Posterior vena cava (tissue), 2 donors: Measurements from ENCODE around the gene UNC119. TPM values are rescaled to one million over a fixed set of nuclear protein-coding genes. Genes with fewer than 3 reads are reported as not detected.

Experiments
- DNase-seq: peaks from one replicate; pipeline ENCODE4 v3.0.0-alpha.2; 2020; ENCODE audit warnings: low spot score
- intact Hi-C, 2 donors: fragments of 100-400 bp; cut with DNase I; formaldehyde crosslinking; loops; one replicate each; pipeline versions ENCODE4 v1.14.1 to v1.14.2; 2022 to 2023
- total RNA-seq, 2 donors: library from RNA; stranded (reverse); fragmentation: NEBNext Ultra II Directional; extraction: Animal tissue kit (Norgen Biotek cat#: 25700); gene quantifications; one replicate each; pipeline ENCODE4 v1.2.1, GENCODE V29; 2021
- donor health status: DM: yes; HTN: yes; CAD: no.
- donor health status: DM: yes; HTN: yes; CAD: no.

The UNC119 gene
- total RNA-seq, 2 donors from 2014 or later, result 12.9 to 15.6 TPM

DNA sequence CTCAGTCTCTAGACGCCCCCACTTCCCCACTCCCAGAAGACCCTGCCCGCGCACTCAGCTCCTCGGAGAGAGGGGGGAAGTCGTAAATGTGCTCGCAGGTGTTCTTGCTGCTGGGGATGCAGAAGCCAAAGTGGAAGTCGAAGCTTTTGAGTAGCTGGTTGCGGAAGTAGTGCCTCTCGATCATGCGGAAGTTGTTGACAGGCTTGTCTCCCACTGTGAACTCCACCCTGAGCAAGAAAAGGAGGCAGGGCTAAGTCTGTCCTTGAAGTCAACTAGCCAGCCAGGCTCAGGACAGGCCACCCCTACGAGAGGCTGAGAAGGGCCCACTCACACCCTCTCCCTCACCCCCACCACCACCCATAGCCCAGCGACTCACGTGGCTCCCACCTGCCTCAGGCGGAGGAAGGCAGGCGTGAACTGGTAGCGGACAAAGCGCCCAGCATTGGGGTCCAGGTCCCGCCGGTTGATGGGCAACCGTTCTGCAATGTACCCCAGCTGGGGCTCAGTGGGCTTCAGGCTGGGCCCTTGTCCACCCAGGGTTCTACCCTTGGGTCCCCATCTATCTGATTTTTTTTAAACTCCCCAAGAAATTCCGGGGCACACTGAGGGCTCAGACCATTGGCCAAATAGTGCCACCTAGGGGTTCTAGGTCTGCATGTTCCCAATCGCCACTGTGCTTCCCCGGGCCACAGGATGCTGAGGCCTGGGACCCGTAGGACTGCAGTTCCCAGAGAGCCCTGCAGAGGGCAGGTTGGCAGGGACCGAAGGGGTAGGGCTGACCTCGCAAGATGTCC, 4.6 kb downstream of the UNC119 start:
- DNase-seq, result peak; percentile 92
- intact Hi-C loops, result no loop called here

DNA sequence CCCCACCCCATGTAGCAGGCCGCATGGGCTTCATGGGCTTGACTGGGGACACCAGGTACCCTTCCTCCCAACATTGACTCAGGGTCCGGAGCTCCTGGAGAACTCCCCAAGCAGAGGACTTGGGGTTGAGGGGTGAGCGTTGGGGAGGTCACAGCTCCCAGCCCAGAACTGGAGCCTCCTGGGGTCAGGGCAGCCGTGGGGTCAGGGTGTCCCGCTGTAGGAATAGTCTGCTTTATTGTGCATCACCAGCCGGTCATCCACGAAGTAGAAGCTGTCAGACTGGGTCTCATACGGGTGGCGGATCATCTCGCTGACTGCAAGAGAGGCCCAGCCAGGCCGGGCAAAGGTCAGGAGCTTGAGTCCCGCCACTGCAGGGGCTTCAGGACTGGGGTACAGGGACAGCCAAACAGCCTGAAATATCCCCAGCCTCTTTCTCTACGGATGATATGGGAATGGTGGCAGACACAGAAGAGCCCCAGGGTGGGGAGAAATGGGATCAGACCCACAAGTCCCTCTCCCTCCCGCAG, 5.3 kb downstream of the UNC119 start:
- intact Hi-C loops, result no loop called here

DNA sequence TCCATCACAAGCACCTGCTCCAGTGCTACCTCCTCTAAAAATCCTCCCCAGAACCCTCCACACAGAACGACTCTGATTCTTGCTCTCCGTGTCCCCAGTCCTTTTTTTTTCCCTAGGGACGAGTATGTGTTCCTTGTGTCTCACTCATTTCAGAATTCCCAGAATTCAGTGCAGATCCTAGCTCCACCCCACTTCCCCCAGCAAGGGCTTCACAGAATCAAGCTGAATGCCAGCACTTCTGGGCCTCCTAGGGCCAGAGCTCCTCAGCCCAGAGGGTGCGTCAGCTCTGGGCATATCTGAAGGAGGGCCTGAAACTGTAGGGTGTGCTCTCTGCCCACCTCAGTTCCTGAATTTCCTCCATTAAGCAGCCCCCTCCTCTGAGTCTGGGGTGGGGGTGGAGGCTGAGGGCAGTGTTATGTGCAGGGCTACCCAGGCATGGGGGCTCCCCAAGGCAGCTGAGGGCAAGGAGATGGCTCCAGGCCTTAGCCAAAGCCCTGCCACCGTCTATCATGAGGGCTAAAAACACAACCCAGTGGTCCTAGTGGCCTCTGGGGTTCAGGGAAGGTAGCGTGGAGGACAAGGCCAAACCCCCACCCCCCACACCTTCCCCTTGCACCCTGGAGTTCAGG, 6.5 kb downstream of the UNC119 start:
- intact Hi-C loops, result no loop called here

More for the DNA sequence above, 5.3 kb downstream of the UNC119 start:
- peak; percentile 51 for DNase-seq

DNA sequence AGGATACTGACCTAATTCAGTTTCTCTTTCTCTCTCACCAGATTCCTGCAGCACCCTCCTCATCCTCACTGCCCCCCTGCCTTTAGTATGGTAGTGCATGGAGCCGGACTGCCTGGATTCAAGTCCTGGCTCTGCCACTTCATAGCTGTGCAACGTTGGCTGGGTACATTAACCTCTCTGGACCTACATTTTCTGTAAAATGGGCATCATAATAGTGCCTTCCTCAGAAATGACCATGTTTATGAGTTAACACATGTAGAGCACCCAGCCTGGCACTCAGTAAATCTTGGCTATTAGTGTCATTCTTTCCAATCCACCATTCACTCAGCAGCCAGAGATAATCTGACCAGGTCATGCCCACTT, 7.3 kb downstream of the UNC119 start:
- intact Hi-C loops, result no loop called here
- peak; percentile 18 for DNase-seq

More for the DNA sequence above, 6.5 kb downstream of the UNC119 start:
- DNase-seq, result peak; percentile 52

DNA sequence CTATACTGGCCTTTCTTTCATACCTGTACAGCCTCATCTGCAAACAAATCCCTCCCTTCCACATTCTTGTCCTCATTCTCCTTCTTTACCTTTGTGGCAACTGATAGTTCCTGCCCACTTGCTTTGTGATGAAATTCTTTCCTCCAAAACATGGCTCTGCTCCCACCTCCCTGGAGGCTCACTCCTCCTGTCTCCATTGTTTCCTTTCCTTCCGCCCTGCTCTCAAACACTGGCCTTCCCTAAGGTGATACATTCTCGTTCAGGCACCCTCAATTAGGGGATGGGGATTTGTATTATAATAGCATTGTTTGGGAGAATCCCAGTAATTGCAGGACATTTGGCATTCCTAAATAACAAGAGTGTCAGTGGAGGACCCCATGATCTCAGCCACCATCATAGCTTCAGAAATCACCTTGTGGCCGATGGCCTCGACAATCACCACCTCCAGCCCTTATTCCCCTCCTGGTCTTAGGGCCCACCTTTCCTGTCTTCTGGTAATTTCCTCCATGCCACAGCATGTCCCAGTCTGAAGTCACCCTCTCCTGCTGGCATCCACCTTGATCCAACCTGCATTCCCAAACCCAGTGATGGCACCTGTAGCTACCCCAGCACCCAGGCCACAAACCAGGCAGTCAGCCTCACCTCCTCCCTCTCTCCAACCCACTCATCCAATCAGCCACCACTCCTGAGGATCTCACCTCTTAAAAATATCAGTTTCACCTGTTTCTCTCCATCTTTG, 7.9 kb downstream of the UNC119 start:
- intact Hi-C loops, result no loop called here
- DNase-seq, result peak; percentile 55

DNA sequence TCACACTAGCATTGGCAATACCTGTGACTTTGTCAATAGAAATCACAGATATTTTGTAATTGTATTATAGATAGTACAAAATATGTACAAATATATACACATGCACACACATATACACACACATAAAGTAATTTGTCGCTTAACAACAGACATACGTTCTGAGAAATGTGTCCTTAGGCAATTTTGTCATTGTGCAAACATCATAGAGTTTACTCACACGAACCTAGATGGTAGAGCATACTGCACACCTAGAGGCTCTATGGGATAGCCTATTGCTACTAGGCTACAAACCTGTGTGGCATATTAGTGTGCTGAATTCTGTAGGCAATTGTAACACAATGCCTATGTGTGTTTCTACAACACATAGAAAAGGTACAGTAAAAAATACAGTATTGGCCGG, 11.0 kb downstream of the UNC119 start:
- intact Hi-C loops, result no loop called here

DNA sequence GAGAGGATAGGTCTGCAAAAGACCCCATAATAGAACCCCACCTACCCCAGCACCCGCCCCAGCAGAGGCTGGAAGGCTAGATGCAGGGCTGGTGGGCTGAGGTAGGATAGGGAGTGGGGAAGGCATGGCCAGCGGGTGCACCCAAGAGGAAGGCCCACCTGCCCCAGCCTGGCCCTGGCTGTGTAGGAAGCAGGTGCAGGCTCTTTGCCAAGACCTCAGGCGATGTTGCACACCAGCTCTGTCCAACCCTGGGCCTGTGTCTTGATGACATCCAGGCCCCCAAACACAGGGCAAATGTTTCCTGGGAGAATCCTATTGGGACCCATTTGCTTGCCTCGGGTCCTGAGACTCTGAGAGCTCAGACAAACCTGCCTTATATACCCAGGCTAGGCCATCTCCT, 12.2 kb downstream of the UNC119 start:
- intact Hi-C loops, result no loop called here
- no peak for DNase-seq

More for the DNA sequence above, 11.0 kb downstream of the UNC119 start:
- no peak for DNase-seq

DNA sequence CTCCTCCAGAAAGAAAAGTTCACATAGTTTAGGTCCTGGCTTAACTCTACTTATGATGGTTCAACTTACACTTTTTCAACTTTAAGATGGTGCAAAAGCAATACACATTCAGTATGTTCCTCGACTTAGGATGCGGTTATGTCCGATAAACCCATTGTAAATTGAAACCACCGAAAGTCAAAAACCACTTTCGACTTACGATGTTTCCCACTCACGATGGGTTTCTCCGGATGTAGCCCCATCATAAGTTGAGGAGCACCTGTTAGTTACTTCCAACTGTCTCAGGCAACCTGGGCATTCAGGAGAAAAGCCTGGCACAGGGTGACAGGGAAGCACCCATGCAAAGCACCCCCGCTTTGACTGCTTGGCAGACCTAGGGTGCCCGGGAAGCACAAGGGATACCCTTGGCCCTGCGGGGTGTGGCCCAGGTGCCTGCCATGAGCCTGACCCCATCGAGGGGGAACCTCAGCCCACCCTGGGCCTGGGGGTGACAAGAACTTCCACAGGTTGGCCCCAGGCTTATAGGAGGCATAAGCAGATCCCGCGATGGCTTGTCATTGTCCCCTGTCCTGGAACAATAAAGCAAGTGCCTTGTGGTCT, 14.0 kb downstream of the UNC119 start:
- no peak for DNase-seq
- intact Hi-C loops, result loop anchor here in 1 of 2 donors (5.0 kb wide), 1 partner anchor 41 kb away; no protein-coding TSS in a partner anchor

DNA sequence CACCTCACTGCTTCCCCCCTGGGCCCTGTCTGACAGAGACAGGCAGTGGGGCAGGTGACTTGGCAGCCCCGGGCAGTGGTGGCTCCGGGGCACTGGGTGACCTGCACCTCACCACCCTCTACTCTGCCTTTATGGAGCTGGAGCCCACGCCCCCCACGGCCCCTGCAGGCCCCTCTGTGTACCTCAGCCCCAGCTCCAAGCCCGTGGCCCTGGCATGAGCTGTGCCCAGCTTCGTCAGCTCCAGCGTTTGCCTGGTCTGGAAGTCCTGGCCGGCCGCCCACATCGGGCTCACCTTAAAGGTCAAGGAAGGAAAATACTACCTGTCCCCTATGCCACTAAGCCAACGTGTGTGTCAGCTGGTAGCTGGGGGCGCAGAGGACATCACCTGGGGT, 15.2 kb downstream of the UNC119 start:
- intact Hi-C loops, result loop anchor here in 1 of 2 donors (5.0 kb wide), 1 partner anchor 40 kb away; no protein-coding TSS in a partner anchor
- DNase-seq, result no peak

DNA sequence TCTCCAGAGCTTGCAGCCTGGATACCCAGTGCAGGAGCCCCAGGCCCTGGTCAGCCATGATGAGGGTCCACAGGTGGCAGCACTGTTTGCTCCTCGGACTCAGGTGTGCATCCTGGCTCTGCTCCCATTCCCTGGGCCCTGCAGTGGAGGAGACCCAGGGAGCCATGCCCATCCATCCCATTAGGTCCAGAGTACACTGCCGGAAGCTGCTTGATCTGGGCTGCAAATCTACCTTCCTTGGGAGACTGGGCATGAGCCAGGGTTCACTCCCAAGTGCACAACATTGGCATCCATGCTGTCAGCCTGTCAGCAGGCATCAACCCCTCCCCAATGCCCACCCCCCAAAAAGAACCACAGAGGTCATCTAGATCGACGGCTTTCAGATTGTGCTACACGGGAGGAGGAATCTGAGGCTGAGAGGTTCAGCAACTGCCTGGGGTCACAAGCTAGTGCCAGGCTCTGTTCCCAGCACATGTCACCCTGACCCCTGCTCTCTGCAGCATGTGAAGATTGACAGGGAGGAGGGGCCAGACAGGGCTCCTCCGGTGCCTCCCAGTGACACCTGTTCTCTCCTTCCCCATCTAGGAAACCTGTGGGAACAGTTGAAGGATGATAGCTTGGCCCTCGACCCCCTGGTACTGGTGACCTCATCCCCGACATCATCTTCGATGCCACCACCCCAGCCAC, 15.7 kb downstream of the UNC119 start:
- DNase-seq, result no peak
- intact Hi-C loops, result loop anchor here in 1 of 2 donors (5.0 kb wide), 1 partner anchor 39 kb away; no protein-coding TSS in a partner anchor

DNA sequence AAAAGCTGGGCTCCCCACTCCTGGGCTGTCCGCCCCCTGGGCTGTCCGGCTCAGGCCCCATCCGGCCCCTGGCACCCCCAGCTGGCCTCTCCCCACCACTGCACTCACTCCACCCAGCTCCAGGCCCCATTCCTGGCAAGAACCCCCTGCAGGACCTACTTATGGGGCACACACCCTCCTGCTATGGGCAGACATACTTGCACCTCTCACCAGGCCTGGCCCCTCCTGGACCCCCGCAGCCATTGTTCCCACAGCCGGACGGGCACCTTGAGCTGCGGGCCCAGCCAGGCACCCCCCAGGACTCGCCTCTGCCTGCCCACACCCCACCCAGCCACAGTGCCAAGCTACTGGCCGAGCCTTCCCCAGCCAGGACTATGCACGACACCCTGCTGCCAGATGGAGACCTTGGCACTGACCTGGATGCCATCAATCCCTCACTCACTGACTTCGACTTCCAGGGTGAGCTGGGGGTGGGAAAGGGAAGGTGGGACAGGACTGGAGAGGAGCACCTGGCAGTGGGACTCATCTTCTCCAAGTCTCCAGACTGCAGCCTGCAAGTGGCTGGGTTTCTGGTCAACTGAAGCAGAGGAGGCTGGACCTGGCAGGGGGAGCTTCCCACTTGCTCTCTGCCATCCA, 17.6 kb downstream of the UNC119 start:
- intact Hi-C loops, result loop anchor here in 1 of 2 donors (5.0 kb wide), 1 partner anchor 38 kb away; no protein-coding TSS in a partner anchor
- DNase-seq, result no peak

DNA sequence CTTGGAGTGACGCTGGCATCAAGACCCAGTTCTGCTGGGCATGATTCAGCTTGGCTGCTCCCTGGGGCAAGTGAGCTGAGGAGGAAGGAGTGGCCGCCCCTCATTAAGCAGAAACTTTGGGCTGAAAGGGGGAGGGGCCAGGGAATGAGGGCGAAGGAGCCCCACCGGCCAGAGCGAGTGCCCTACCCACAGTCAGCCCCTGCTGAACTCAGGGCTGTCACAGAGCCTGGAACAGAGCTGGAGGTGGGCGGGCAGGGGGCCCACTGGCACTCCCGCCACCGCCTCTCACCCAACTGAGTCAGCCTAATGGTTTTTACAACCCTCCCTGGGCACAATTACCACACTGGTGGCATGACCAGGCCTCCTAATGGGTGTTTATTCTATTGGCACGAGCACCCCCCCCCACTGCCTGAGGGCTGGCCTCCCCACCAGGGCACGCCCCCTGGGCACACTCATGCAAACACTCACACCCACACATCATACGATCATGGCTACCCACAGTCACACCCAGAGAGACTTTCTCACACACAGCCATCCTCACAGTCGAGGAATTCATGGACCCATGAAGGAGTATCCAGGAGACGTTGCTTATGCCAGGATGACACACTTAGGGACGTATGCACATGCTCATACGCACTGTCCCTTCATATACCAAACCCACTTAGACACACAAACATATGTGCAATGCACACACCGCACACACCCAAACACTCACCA, 19.2 kb downstream of the UNC119 start:
- intact Hi-C loops, result no loop called here
- DNase-seq, result no peak

DNA sequence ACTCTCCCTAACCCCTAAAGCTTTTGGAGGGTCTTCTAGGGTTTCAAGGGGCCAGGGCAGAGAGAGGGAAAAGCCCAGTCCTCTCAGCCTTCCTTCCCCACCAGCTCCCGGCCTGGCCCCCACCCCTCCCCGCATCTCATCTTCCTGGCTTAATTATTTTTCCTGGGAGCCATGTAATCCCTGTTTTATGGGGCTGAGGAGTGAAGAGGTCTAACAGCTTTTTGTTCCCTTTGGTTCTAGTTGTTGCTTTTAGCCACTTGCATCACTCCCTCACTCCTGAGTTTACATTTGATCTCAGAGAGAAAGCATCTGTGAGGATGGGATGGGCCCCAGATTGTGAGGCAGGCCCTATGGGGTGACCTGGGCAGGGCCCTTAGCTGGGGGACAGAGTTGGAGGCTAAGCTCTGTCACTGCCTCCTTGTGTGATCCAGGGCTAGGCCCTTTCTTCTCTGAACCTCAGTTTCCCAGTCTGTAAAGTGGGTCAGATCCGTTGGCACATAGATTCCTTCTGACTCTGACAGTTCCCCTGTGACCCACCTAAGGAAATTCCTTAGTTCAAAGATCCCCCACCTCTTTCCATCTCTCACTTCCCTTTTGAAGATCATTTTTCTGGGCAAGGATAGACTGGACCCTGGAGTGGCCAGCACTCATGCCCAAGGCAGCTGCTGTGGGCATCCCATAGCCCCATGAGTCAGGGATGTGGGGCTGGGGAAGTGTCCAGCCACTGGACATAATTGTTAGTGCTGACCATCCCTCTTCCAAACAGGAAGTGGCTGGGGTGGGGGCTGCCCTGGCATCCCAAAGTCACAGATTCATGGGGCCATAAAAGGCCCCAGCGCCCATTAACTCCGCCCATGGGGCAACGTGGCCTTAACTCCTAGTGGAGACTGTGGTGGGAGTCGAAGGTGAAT, 20.1 kb downstream of the UNC119 start:
- intact Hi-C loops, result no loop called here
- DNase-seq, result no peak

DNA sequence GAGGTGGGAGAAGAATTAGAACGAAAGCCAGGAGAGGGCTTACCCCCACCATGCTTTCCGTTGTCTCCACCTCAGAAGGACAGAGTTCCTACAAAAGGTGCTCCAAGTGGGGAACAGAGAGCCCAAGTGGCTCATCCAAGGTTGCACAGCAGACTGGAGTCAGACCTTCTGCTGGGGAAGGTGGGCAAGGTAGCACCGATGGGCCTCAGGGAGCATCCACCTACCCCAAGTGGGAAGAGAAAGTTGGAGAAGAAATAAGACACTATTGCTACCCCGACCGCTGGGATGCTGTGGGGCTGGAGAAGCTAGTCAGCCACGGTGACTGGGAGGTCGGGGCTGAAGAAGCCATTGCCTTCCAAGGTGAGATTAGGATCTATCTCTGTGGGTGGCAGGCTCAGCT, 21.5 kb downstream of the UNC119 start:
- intact Hi-C loops, result no loop called here
- DNase-seq, result peak; percentile 56

DNA sequence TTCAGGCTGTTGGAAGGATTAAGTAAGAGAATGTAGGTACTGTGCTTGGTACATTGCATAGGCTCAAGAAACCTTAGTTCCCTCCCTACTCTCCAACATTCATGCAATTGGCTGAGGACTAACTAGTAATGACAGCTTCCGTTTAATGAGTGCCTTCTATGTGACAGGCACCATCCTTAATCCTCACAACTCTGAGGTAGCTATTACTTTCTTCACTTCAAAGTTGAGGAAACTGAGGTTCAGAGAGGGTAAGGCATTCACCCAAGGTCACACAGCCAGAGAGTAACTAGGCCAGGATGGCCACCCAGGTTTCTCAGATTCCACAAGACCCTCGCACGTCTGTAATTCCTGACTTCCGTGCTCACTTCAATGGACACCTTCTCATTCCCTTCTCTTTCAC, 22.2 kb downstream of the UNC119 start:
- intact Hi-C loops, result no loop called here
- DNase-seq, result no peak

DNA sequence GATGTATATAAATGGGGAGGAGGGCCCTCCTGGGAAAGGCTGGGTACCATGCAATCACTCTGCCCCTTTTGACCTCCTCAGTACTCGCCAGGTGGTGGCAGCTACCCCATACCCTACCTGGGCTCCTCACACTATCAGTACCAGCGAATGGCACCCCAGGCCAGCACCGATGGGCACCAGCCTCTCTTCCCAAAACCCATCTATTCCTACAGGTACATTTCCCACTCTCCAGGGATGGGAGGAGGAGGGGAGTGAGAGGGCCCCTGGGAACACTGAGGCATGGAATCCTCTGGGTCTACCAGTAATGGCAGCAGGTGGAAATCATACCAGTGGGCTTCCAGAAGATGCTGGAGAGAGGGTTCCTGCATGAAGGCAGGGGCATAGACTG, 23.4 kb downstream of the UNC119 start:
- intact Hi-C loops, result no loop called here
- no peak for DNase-seq
